DMS79 (cell line): ENCODE results near the gene UGT1A9.

ENCODE experiments used
- DNase-seq: peaks from one replicate; lab custom pipeline; 2025; lab: John Stamatoyannopoulos, UW

Gene UGT1A9

GRCh38 chr2:233817361-233817911 lies 145.7 kb downstream of the UGT1A9 start:
- no peak for DNase-seq

GRCh38 chr2:233817995-233818638 lies 146.4 kb downstream of the UGT1A9 start:
- no peak for DNase-seq

- no peak for DNase-seq
These were observed 147.2 kb downstream of the UGT1A9 start for GRCh38 chr2:233818639-233819621.

- DNase-seq: no peak
These were observed 148.4 kb downstream of the UGT1A9 start for GRCh38 chr2:233819884-233820773.

- DNase-seq: no peak
These were observed 149.0 kb downstream of the UGT1A9 start for GRCh38 chr2:233820774-233821105.

GRCh38 chr2:233821196-233821595 lies 149.5 kb downstream of the UGT1A9 start:
- no peak for DNase-seq

GRCh38 chr2:233821709-233822100 lies 150.0 kb downstream of the UGT1A9 start:
- no peak for DNase-seq

- DNase-seq: no peak
These were observed 150.5 kb downstream of the UGT1A9 start for GRCh38 chr2:233822101-233822771.
